ENCODE measurements around the gene ZNF160. TPM values are rescaled to one million over a fixed set of nuclear protein-coding genes. Genes with fewer than 3 reads are reported as not detected.
"Not testable (repeated sequence)": the region's sequence is repeated elsewhere in the genome, so short reads cannot be mapped to it uniquely, and the experiment has no call there.

Gene ZNF160
- total RNA-seq = 10 to 100 TPM; 31.2 to 34.1 TPM
- total RNA-seq = 50.8 to 86.6 reads per million in 2 donors

- DNase-seq (peak; percentile 96 to 97 (median 96)), ATAC-seq (peak; percentile 94)
- H3K9me3 ChIP-seq (ENCODE audit: control insufficient read depth, low read length, poor library complexity, severe bottlenecking) = no peaks in the 10 kb centered on the region
- peaks cover 13% of the 10 kb centered on the region for H3K36me3 Mint-ChIP-seq (ENCODE audit: low read depth)
- peak within 1 kb of the TSS; percentile 96 for H3K27ac Mint-ChIP-seq
- H3K4me3 Mint-ChIP-seq = peak within 1 kb of the TSS; percentile 95
- H3K4me1 Mint-ChIP-seq = peaks cover 23% of the 10 kb centered on the region
- no peaks in the 10 kb centered on the region for H3K27me3 Mint-ChIP-seq
Measured at GRCh38 chr19:53103234-53104203, at the start of gene ZNF160. TSS of gene ZNF160 (minus strand) at chr19:53103422. CDS start at chr19:53086276, 17,146 bp downstream.

- Mint-ChIP-seq H3K27ac (no peak overlapping the region), H3K27me3 (no peaks in the 10 kb centered on the region), H3K4me3 (no peak overlapping the region), H3K4me1 (no peaks in the 10 kb centered on the region), H3K36me3 (ENCODE audit: low read depth) (peaks cover 3% of the 10 kb centered on the region)
- DNase-seq (no peak), ATAC-seq (no peak)
- H3K9me3 ChIP-seq (ENCODE audit: control insufficient read depth, low read length, poor library complexity, severe bottlenecking) = peaks cover 23% of the 10 kb centered on the region
Measured at GRCh38 chr19:53147645-53148044, 44.4 kb upstream of the ZNF160 start.

GRCh38 chr19:53140351-53140750, 37.1 kb upstream of the ZNF160 start:
- DNase-seq (no peak), ATAC-seq (no peak)
- Mint-ChIP-seq H3K27me3 (no peaks in the 10 kb centered on the region), H3K4me3 (no peak overlapping the region), H3K4me1 (no peaks in the 10 kb centered on the region), H3K36me3 (ENCODE audit: low read depth) (no peaks in the 10 kb centered on the region), H3K27ac (no peak overlapping the region)
- H3K9me3 ChIP-seq (ENCODE audit: control insufficient read depth, low read length, poor library complexity, severe bottlenecking) = peaks cover 34% of the 10 kb centered on the region

GRCh38 chr19:53136432-53136831, 33.2 kb upstream of the ZNF160 start:
- Mint-ChIP-seq H3K4me3 (no peak overlapping the region), H3K4me1 (no peaks in the 10 kb centered on the region), H3K36me3 (ENCODE audit: low read depth) (peaks cover 4% of the 10 kb centered on the region), H3K27me3 (no peaks in the 10 kb centered on the region), H3K27ac (no peak overlapping the region)
- peaks cover 17% of the 10 kb centered on the region for H3K9me3 ChIP-seq (ENCODE audit: control insufficient read depth, low read length, poor library complexity, severe bottlenecking)
- ATAC-seq (no peak), DNase-seq (no peak)

- Mint-ChIP-seq H3K4me3 (peak within 1 kb of the TSS; percentile 25), H3K36me3 (ENCODE audit: low read depth) (peaks cover 4% of the 10 kb centered on the region), H3K27ac (no peak within 1 kb of the TSS), H3K4me1 (no peaks in the 10 kb centered on the region), H3K27me3 (no peaks in the 10 kb centered on the region)
- DNase-seq = peak in 1 of 3 donors; percentile 15
- H3K9me3 ChIP-seq (ENCODE audit: control insufficient read depth, low read length, poor library complexity, severe bottlenecking) = no peaks in the 10 kb centered on the region
- ATAC-seq = peak; percentile 53
Measured at GRCh38 chr19:53132141-53132991, 29.1 kb upstream of the ZNF160 start, which contains the start of gene ZNF415. TSS of gene ZNF415 (minus strand) at chr19:53132910. CDS start at chr19:53122676, 10,234 bp downstream.

- no peaks in the 10 kb centered on the region for H3K9me3 ChIP-seq (ENCODE audit: control insufficient read depth, low read length, poor library complexity, severe bottlenecking)
- Mint-ChIP-seq H3K36me3 (ENCODE audit: low read depth) (peaks cover 4% of the 10 kb centered on the region), H3K4me1 (no peaks in the 10 kb centered on the region), H3K27ac (no peak overlapping the region), H3K4me3 (peak overlapping the region; percentile 25), H3K27me3 (no peaks in the 10 kb centered on the region)
- ATAC-seq = no peak
- no peak for DNase-seq
Measured at GRCh38 chr19:53131727-53132126, 28.5 kb upstream of the ZNF160 start.

- Mint-ChIP-seq H3K27me3 (no peaks in the 10 kb centered on the region), H3K4me1 (no peaks in the 10 kb centered on the region), H3K4me3 (no peak overlapping the region), H3K27ac (no peak overlapping the region), H3K36me3 (ENCODE audit: low read depth) (peaks cover 4% of the 10 kb centered on the region)
- H3K9me3 ChIP-seq (ENCODE audit: control insufficient read depth, low read length, poor library complexity, severe bottlenecking) = no peaks in the 10 kb centered on the region
- ATAC-seq (no peak), DNase-seq (no peak)
Measured at GRCh38 chr19:53131085-53131590, 27.9 kb upstream of the ZNF160 start.

- no peak for ATAC-seq
- Mint-ChIP-seq H3K36me3 (ENCODE audit: low read depth) (peaks cover 4% of the 10 kb centered on the region), H3K27ac (no peak overlapping the region), H3K27me3 (no peaks in the 10 kb centered on the region), H3K4me3 (no peak overlapping the region), H3K4me1 (no peaks in the 10 kb centered on the region)
- no peaks in the 10 kb centered on the region for H3K9me3 ChIP-seq (ENCODE audit: control insufficient read depth, low read length, poor library complexity, severe bottlenecking)
- DNase-seq = no peak
Measured at GRCh38 chr19:53130506-53130905, 27.3 kb upstream of the ZNF160 start.

GRCh38 chr19:53126733-53127526, 23.7 kb upstream of the ZNF160 start:
- DNase-seq; H3K36me3 Mint-ChIP-seq (ENCODE audit: low read depth); H3K4me3 Mint-ChIP-seq: not testable (repeated sequence)

GRCh38 chr19:53123400-53123799, 20.2 kb upstream of the ZNF160 start:
- no peaks in the 10 kb centered on the region for H3K4me1 Mint-ChIP-seq
- no peak overlapping the region for H3K4me3 Mint-ChIP-seq
- no peak overlapping the region for H3K27ac Mint-ChIP-seq
- H3K9me3 ChIP-seq (ENCODE audit: control insufficient read depth, low read length, poor library complexity, severe bottlenecking) = peaks cover under 1% of the 10 kb centered on the region
- no peaks in the 10 kb centered on the region for H3K27me3 Mint-ChIP-seq
- H3K36me3 Mint-ChIP-seq (ENCODE audit: low read depth) = peaks cover 2% of the 10 kb centered on the region
- DNase-seq (no peak), ATAC-seq (no peak)

More at GRCh38 chr19:53126733-53127526, 23.7 kb upstream of the ZNF160 start:
- not testable (repeated sequence) for H3K9me3 ChIP-seq (ENCODE audit: control insufficient read depth, low read length, poor library complexity, severe bottlenecking); H3K27me3 Mint-ChIP-seq; H3K27ac Mint-ChIP-seq; H3K4me1 Mint-ChIP-seq; ATAC-seq

GRCh38 chr19:53112286-53112685, 9.1 kb upstream of the ZNF160 start:
- H3K36me3 Mint-ChIP-seq (ENCODE audit: low read depth) = peaks cover 3% of the 10 kb centered on the region
- no peak for DNase-seq
- peaks cover 11% of the 10 kb centered on the region for H3K9me3 ChIP-seq (ENCODE audit: control insufficient read depth, low read length, poor library complexity, severe bottlenecking)

GRCh38 chr19:53109527-53109926, 6.3 kb upstream of the ZNF160 start:
- H3K9me3 ChIP-seq (ENCODE audit: control insufficient read depth, low read length, poor library complexity, severe bottlenecking) = peaks cover 11% of the 10 kb centered on the region
- no peak for ATAC-seq
- DNase-seq = no peak
- H3K4me1 Mint-ChIP-seq = no peaks in the 10 kb centered on the region
- H3K4me3 Mint-ChIP-seq = no peak overlapping the region
- no peak overlapping the region for H3K27ac Mint-ChIP-seq
- peaks cover 2% of the 10 kb centered on the region for H3K36me3 Mint-ChIP-seq (ENCODE audit: low read depth)
- no peaks in the 10 kb centered on the region for H3K27me3 Mint-ChIP-seq

More at GRCh38 chr19:53112286-53112685, 9.1 kb upstream of the ZNF160 start:
- Mint-ChIP-seq H3K4me1 (no peaks in the 10 kb centered on the region), H3K27me3 (no peaks in the 10 kb centered on the region), H3K27ac (no peak overlapping the region), H3K4me3 (no peak overlapping the region)
- no peak for ATAC-seq
